ENCODE results near the gene CAPN1. TPM values are rescaled to one million over a fixed set of nuclear protein-coding genes. Genes with fewer than 3 reads are reported as not detected.

The CAPN1 gene
- total RNA-seq, 1 donor from 2014 or later: 217 TPM

- H3K9me3 Mint-ChIP-seq (ENCODE audit: unreplicated experiment): no peaks in the 10 kb centered on the region
- Histone ChIP-seq H2AFZ (ENCODE audit: low read depth, low read length) (no peak overlapping the region), H3K4me3 (ENCODE audit: insufficient read depth, low read depth, low read length) (no peak overlapping the region), H3K4me2 (ENCODE audit: low read length) (no peak overlapping the region), H4K20me1 (ENCODE audit: insufficient read depth, low read length) (peaks cover 25% of the 10 kb centered on the region), H3K27me3 (ENCODE audit: insufficient read depth, low read length) (no peaks in the 10 kb centered on the region), H3K9me3 (ENCODE audit: insufficient read depth, low read depth, low read length) (no peaks in the 10 kb centered on the region), H3K4me1 (ENCODE audit: insufficient read depth, low read length) (peaks cover 8% of the 10 kb centered on the region), H3K27ac (ENCODE audit: low read depth, low read length) (no peak overlapping the region), H3K9ac (ENCODE audit: low read length) (no peak overlapping the region), H3K79me2 (ENCODE audit: insufficient read depth, low read length) (no peaks in the 10 kb centered on the region), H3K36me3 (ENCODE audit: insufficient read depth, low read length) (peaks cover 14% of the 10 kb centered on the region)
- TF ChIP-seq CTCF (IDR thresholded peaks at IDR 0.05; ENCODE audit: insufficient read depth, low read depth, low read length) (no peak), EZH2 (IDR thresholded peaks at IDR 0.05; ENCODE audit: insufficient read depth, low read length) (no peak)
- H3K27me3 Mint-ChIP-seq (ENCODE audit: low read depth, unreplicated experiment): no peaks in the 10 kb centered on the region
- H3K4me1 Mint-ChIP-seq (ENCODE audit: low read depth, unreplicated experiment): peaks cover 2% of the 10 kb centered on the region
- H3K36me3 Mint-ChIP-seq (ENCODE audit: low read depth, unreplicated experiment): peaks cover 20% of the 10 kb centered on the region
- FAIRE-seq: no peak
- DNase-seq (ENCODE audit: low read depth): no peak
- no peak overlapping the region for H3K4me3 Mint-ChIP-seq (ENCODE audit: unreplicated experiment)
- no peak overlapping the region for H3K27ac Mint-ChIP-seq (ENCODE audit: unreplicated experiment)
Measured at GRCh38 chr11:65204143-65204542, 22.4 kb downstream of the CAPN1 start.

- TF ChIP-seq EZH2 (IDR thresholded peaks at IDR 0.05; ENCODE audit: insufficient read depth, low read length) (no peak), CTCF (IDR thresholded peaks at IDR 0.05; ENCODE audit: insufficient read depth, low read depth, low read length) (peak; percentile 64)
- Histone ChIP-seq H3K27me3 (ENCODE audit: insufficient read depth, low read length) (no peaks in the 10 kb centered on the region), H3K36me3 (ENCODE audit: insufficient read depth, low read length) (peaks cover 13% of the 10 kb centered on the region), H2AFZ (ENCODE audit: low read depth, low read length) (no peak overlapping the region), H4K20me1 (ENCODE audit: insufficient read depth, low read length) (peaks cover 31% of the 10 kb centered on the region), H3K9me3 (ENCODE audit: insufficient read depth, low read depth, low read length) (no peaks in the 10 kb centered on the region), H3K79me2 (ENCODE audit: insufficient read depth, low read length) (no peaks in the 10 kb centered on the region), H3K4me3 (ENCODE audit: insufficient read depth, low read depth, low read length) (no peak overlapping the region), H3K4me1 (ENCODE audit: insufficient read depth, low read length) (peaks cover 8% of the 10 kb centered on the region), H3K9ac (ENCODE audit: low read length) (no peak overlapping the region), H3K4me2 (ENCODE audit: low read length) (no peak overlapping the region), H3K27ac (ENCODE audit: low read depth, low read length) (no peak overlapping the region)
- H3K4me3 Mint-ChIP-seq (ENCODE audit: unreplicated experiment): no peak overlapping the region
- H3K4me1 Mint-ChIP-seq (ENCODE audit: low read depth, unreplicated experiment): peaks cover 2% of the 10 kb centered on the region
- H3K27me3 Mint-ChIP-seq (ENCODE audit: low read depth, unreplicated experiment): no peaks in the 10 kb centered on the region
- H3K9me3 Mint-ChIP-seq (ENCODE audit: unreplicated experiment): no peaks in the 10 kb centered on the region
- FAIRE-seq: no peak
- no peak overlapping the region for H3K27ac Mint-ChIP-seq (ENCODE audit: unreplicated experiment)
- peaks cover 25% of the 10 kb centered on the region for H3K36me3 Mint-ChIP-seq (ENCODE audit: low read depth, unreplicated experiment)
- DNase-seq (ENCODE audit: low read depth): no peak
Measured at GRCh38 chr11:65204646-65205601, 23.2 kb downstream of the CAPN1 start.

- Histone ChIP-seq H3K4me3 (ENCODE audit: insufficient read depth, low read depth, low read length) (no peak overlapping the region), H2AFZ (ENCODE audit: low read depth, low read length) (no peak overlapping the region), H4K20me1 (ENCODE audit: insufficient read depth, low read length) (peaks cover 37% of the 10 kb centered on the region), H3K4me2 (ENCODE audit: low read length) (no peak overlapping the region), H3K27me3 (ENCODE audit: insufficient read depth, low read length) (no peaks in the 10 kb centered on the region), H3K9ac (ENCODE audit: low read length) (no peak overlapping the region), H3K79me2 (ENCODE audit: insufficient read depth, low read length) (no peaks in the 10 kb centered on the region), H3K36me3 (ENCODE audit: insufficient read depth, low read length) (peaks cover 13% of the 10 kb centered on the region), H3K9me3 (ENCODE audit: insufficient read depth, low read depth, low read length) (no peaks in the 10 kb centered on the region), H3K4me1 (ENCODE audit: insufficient read depth, low read length) (peaks cover 8% of the 10 kb centered on the region), H3K27ac (ENCODE audit: low read depth, low read length) (no peak overlapping the region)
- Mint-ChIP-seq H3K36me3 (ENCODE audit: low read depth, unreplicated experiment) (peaks cover 25% of the 10 kb centered on the region), H3K4me3 (ENCODE audit: unreplicated experiment) (no peak overlapping the region), H3K27me3 (ENCODE audit: low read depth, unreplicated experiment) (no peaks in the 10 kb centered on the region), H3K4me1 (ENCODE audit: low read depth, unreplicated experiment) (peaks cover 2% of the 10 kb centered on the region), H3K9me3 (ENCODE audit: unreplicated experiment) (no peaks in the 10 kb centered on the region), H3K27ac (ENCODE audit: unreplicated experiment) (peak overlapping the region; percentile 34)
- no peak for TF ChIP-seq EZH2 (IDR thresholded peaks at IDR 0.05; ENCODE audit: insufficient read depth, low read length)
- TF ChIP-seq CTCF (IDR thresholded peaks at IDR 0.05; ENCODE audit: insufficient read depth, low read depth, low read length): no peak
- DNase-seq (ENCODE audit: low read depth) (no peak), FAIRE-seq (no peak)
Measured at GRCh38 chr11:65205602-65205967, 23.9 kb downstream of the CAPN1 start.
